Measurements from ENCODE around the gene TOMM22.

The TOMM22 gene

DNA sequence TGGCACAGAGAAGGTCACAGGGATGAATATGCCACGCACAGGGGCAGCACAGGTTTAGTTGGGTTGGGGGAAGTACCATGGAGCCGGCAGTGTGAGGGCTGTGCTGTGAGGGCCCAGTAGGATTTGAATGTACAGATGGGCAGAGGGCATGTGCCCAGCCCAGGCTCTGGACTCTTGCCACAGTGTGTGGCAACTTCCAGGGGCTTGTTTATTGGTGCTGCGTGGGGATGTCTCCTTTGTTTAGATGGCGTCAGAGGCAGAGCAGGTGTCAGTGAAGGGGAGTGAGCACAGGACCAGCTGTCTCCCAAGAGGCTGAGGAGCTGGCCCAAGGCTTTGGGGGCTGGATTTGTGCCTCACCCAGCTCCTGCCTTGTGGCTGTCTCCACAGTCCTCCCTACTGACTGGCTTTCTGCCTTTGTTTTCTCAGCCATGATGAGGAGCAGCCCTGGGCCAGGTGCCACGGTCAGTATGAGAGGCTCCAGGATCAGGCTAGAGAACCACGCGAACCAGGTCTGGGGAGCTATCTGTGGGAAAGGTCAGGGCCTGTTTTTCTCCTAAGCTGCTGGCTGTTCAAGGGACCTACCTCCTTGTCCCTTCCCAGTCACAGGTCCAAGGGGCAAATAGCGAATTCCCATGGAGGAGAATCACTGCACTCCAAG lies 52.1 kb downstream of the TOMM22 start:
- DNase-seq (ENCODE audit: low spot score), result peak; percentile 31

DNA sequence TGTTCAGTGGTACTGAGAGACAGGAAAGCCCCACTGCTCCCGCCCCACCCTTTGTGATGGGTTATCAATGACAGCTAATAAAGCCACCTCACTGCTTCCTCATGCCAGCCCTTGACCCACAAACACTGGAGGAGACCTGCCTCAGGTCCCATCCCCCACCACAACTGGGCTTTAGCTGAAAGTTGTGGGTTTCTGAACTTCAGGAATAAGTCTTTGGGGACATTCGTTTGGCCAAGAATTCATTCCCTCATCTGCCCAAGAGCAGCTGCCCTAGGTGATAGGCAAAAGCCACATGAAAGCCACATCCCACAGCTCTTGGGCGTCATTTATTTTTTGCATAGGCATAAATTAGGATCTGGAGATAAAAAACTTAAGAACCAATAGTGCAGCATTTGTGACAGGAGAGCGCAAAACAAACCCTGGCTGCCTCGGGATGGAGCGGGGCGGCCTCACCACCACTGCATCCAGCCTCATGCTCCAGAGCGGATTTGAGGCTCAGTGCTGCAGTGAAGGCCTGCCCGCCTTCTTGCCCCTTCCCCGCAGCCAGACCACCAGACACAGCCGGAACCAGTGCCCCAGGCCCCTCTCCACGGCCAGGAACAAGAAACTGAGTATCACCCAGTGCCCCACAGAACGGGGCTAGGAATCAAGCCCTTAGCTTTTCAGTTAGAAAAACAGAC lies 52.8 kb downstream of the TOMM22 start:
- DNase-seq (ENCODE audit: low spot score), result no peak
